PC-3 (cell line): ENCODE measurements around the gene LIME1. TPM values are rescaled to one million over a fixed set of nuclear protein-coding genes. Genes with fewer than 3 reads are reported as not detected.
A peak's percentile ranks its signal among the peaks of the same experiment; 100 is the strongest.

ENCODE experiments used
- ATAC-seq: fragments of 200-7000 bp; cut with Tn5 transposase; 2 replicates; pipeline ENCODE4 v1.9.1; 2020; ENCODE audit warnings: mild to moderate bottlenecking, moderate library complexity
- BruUV-seq: library from RNA; stranded (reverse); fragments of 400-500 nt; replicated peaks from 2 replicates; lab custom pipeline; 2021; lab: Mats Ljungman, UMichigan
- CTCF ChIA-PET: fragments of 300-600 bp; sonication (Branson Sonifier 250); formaldehyde crosslinking; loops from one replicate; lab custom pipeline; 2022; ENCODE audit warnings: antibody characterized with exemption; lab: Charles Lee
- POLR2A ChIA-PET: fragments of 300-600 bp; sonication (Branson Sonifier 250); formaldehyde crosslinking; loops from one replicate; lab custom pipeline; 2022; ENCODE audit warnings: antibody characterized with exemption; ENCODE audit not compliant: unreplicated experiment; lab: Charles Lee
- DNase-seq: peaks from one replicate; pipeline ENCODE4 v3.0.0-alpha.2; 2015
- H2AFZ ChIP-seq: fragments of 300-600 bp; sonication (generic); 2 replicates; pipeline ENCODE4 v1.6.0; 2016; ENCODE audit warnings: antibody characterized with exemption, low read length
- H3F3A ChIP-seq: fragments of 300-600 bp; sonication (generic); one replicate; pipeline ENCODE4 v1.6.0; 2017; ENCODE audit warnings: antibody characterized with exemption, low read length, control low read depth, mild to moderate bottlenecking; ENCODE audit not compliant: unreplicated experiment
- H3K27ac ChIP-seq: fragments of 300-600 bp; sonication (generic); 2 replicates; pipeline ENCODE4 v1.5.1; 2016; ENCODE audit warnings: mild to moderate bottlenecking, low read length
- H3K27me3 ChIP-seq: fragments of 300-600 bp; sonication (generic); 2 replicates; pipeline ENCODE4 v1.6.1; 2016; ENCODE audit warnings: low read length, mixed read lengths
- H3K36me3 ChIP-seq: fragments of 300-600 bp; sonication (generic); 2 replicates; pipeline ENCODE4 v1.6.1; 2016; ENCODE audit warnings: low read depth, mixed run types, low read length, mixed read lengths
- H3K4me1 ChIP-seq: fragments of 300-600 bp; sonication (generic); 2 replicates; pipeline ENCODE4 v1.5.1; 2016; ENCODE audit warnings: low read length; ENCODE audit not compliant: insufficient read depth
- H3K4me2 ChIP-seq: fragments of 300-600 bp; sonication (generic); 2 replicates; pipeline ENCODE4 v1.6.0; 2016; ENCODE audit warnings: low read length
- H3K4me3 ChIP-seq: fragments of 300-600 bp; sonication (generic); 2 replicates; pipeline ENCODE4 v1.5.1; 2016; ENCODE audit warnings: mild to moderate bottlenecking, low read length, mixed read lengths
- H3K79me2 ChIP-seq: fragments of 300-600 bp; sonication (generic); 2 replicates; pipeline ENCODE4 v1.6.1; 2017; ENCODE audit warnings: low read length, mixed read lengths
- H3K9ac ChIP-seq: fragments of 300-600 bp; sonication (generic); 2 replicates; pipeline ENCODE4 v1.6.0; 2016; ENCODE audit warnings: mild to moderate bottlenecking, low read length
- H3K9me2 ChIP-seq: fragments of 300-600 bp; sonication (generic); replicated peaks from 2 replicates; pipeline ENCODE4 v1.6.1; 2016; ENCODE audit warnings: mixed run types, low read length, mixed read lengths
- H3K9me3 ChIP-seq: fragments of 300-600 bp; sonication (generic); 2 replicates; pipeline ENCODE4 v1.6.1; 2016; ENCODE audit warnings: low read length, mixed read lengths
- H4K20me1 ChIP-seq: fragments of 300-600 bp; sonication (generic); 2 replicates; pipeline ENCODE4 v1.6.1; 2016; ENCODE audit warnings: low read length, mixed read lengths
- CTCF ChIP-seq: fragments of 300-600 bp; sonication (generic); conservative IDR thresholded peaks from 2 replicates; pipeline ENCODE4 v1.5.1; 2017; ENCODE audit warnings: antibody characterized with exemption, low read depth, mild to moderate bottlenecking, low read length
- EZH2 ChIP-seq: fragments of 300-600 bp; sonication (generic); IDR thresholded peaks from one replicate; pipeline ENCODE4 v1.6.1; 2017; ENCODE audit warnings: antibody characterized with exemption, mild to moderate bottlenecking, low read length; ENCODE audit not compliant: unreplicated experiment
- EZH2phosphoT487 ChIP-seq: fragments of 300-600 bp; sonication (generic); IDR thresholded peaks from 2 replicates; pipeline ENCODE4 v1.6.1; 2018; ENCODE audit warnings: mild to moderate bottlenecking, antibody characterized with exemption, low read length, borderline replicate concordance
- intact Hi-C: fragments of 100-400 bp; cut with micrococcal nuclease; formaldehyde crosslinking; loops from 2 replicates; pipeline ENCODE4 v1.9.0; 2023
- total RNA-seq: library from RNA; depleted of rRNA; stranded (reverse); fragments of >200 nt; gene quantifications from 2 replicates; pipeline ENCODE4 v1.2.3, GENCODE V29; 2014

Gene LIME1
- total RNA-seq, 1 experiment from 2014 or later = 17.3 TPM

- ChIA-PET POLR2A (interaction anchor here (0.6 to 0.9 kb wide), 4 partner anchors 27 to 203 kb away, joined by 3 to 10 read pairs (median 4); partner anchors contain the start of genes HELZ2 and PTK6), CTCF (interaction anchor here (0.6 to 1.5 kb wide), 4 partner anchors 33 to 53 kb away, joined by 3 to 5 read pairs (median 4); partner anchors contain the start of genes ARFRP1 and ZGPAT)
- DNase-seq (peak; percentile 84), ATAC-seq (peak; percentile 65)
- Histone ChIP-seq H3K4me1 (peaks cover 12% of the 10 kb centered on the region), H3K4me3 (peak overlapping the region; percentile 84), H3K27me3 (no peaks in the 10 kb centered on the region), H4K20me1 (no peaks in the 10 kb centered on the region), H3K9ac (peak overlapping the region; percentile 83), H3K9me3 (no peaks in the 10 kb centered on the region), H3K79me2 (peaks cover 13% of the 10 kb centered on the region), H3F3A (no peaks in the 10 kb centered on the region), H3K27ac (peak overlapping the region; percentile 64), H3K9me2 (no peaks in the 10 kb centered on the region), H3K4me2 (peak overlapping the region; percentile 88), H2AFZ (peak overlapping the region; percentile 79), H3K36me3 (peaks cover 22% of the 10 kb centered on the region)
- no TSS peak for BruUV-seq
- TF ChIP-seq EZH2 (no peak), EZH2phosphoT487 (0 out of 2 replicates have a peak, but pooled peaks have one; percentile 23)
- intact Hi-C loops = loop anchor here (2.0 kb wide), 1 partner anchor 34 kb away; the partner anchor contains the start of gene ARFRP1
Observed at GRCh38 chr20:63740627-63741353, 4.3 kb downstream of the LIME1 start.

GRCh38 chr20:63741354-63741675 lies 4.9 kb downstream of the LIME1 start:
- Histone ChIP-seq H3K36me3 (peaks cover 22% of the 10 kb centered on the region), H3F3A (no peaks in the 10 kb centered on the region), H3K79me2 (peaks cover 13% of the 10 kb centered on the region), H3K9ac (peak overlapping the region; percentile 83), H3K9me2 (no peaks in the 10 kb centered on the region), H3K4me1 (peaks cover 12% of the 10 kb centered on the region), H3K27me3 (no peaks in the 10 kb centered on the region), H3K27ac (peak overlapping the region; percentile 64), H2AFZ (peak overlapping the region; percentile 79), H3K9me3 (no peaks in the 10 kb centered on the region), H4K20me1 (no peaks in the 10 kb centered on the region), H3K4me3 (peak overlapping the region; percentile 84), H3K4me2 (peak overlapping the region; percentile 88)
- BruUV-seq = TSS peak; percentile 18
- POLR2A ChIA-PET = interaction anchor here (0.7 to 0.9 kb wide), 2 partner anchors 167 to 204 kb away, joined by 3 to 4 read pairs; partner anchors contain the start of genes HELZ2 and PTK6
- DNase-seq (no peak), ATAC-seq (no peak)
- intact Hi-C loops = loop anchor here (2.0 kb wide), 1 partner anchor 35 kb away; the partner anchor contains the start of gene ARFRP1
- CTCF ChIA-PET = interaction anchor here (0.6 to 1.5 kb wide), 4 partner anchors 34 to 52 kb away, joined by 3 to 5 read pairs (median 4); partner anchors contain the start of genes ARFRP1 and ZGPAT
- TF ChIP-seq EZH2 = no peak
- TF ChIP-seq CTCF = no peak
- TF ChIP-seq EZH2phosphoT487 = no peak

GRCh38 chr20:63741676-63742380 lies 5.4 kb downstream of the LIME1 start:
- ChIA-PET CTCF (interaction anchor here (0.6 to 1.5 kb wide), 3 partner anchors 34 to 44 kb away, joined by 3 to 5 read pairs (median 5); partner anchors contain the start of genes ARFRP1 and ZGPAT), POLR2A (interaction anchor here (0.6 to 0.9 kb wide), 2 partner anchors 204 to 298 kb away, joined by 3 read pairs; partner anchors contain the start of gene PTK6)
- H3K9me3 ChIP-seq = no peaks in the 10 kb centered on the region
- no TSS peak for BruUV-seq
- H3K4me3 ChIP-seq = peak overlapping the region; percentile 84
- no peaks in the 10 kb centered on the region for H3K27me3 ChIP-seq
- H3K79me2 ChIP-seq = peaks cover 13% of the 10 kb centered on the region
- H3K27ac ChIP-seq = peak overlapping the region; percentile 64
- no peak for ATAC-seq
- no peak for DNase-seq
- H3F3A ChIP-seq = no peaks in the 10 kb centered on the region
- TF ChIP-seq CTCF = no peak
- TF ChIP-seq EZH2 = no peak
- no peak for TF ChIP-seq EZH2phosphoT487
- H3K9me2 ChIP-seq = no peaks in the 10 kb centered on the region
- no peaks in the 10 kb centered on the region for H4K20me1 ChIP-seq
- H3K36me3 ChIP-seq = peaks cover 22% of the 10 kb centered on the region
- peaks cover 12% of the 10 kb centered on the region for H3K4me1 ChIP-seq
- peak overlapping the region; percentile 88 for H3K4me2 ChIP-seq
- peak overlapping the region; percentile 79 for H2AFZ ChIP-seq
- H3K9ac ChIP-seq = peak overlapping the region; percentile 83
- intact Hi-C loops = loop anchor here (2.0 kb wide), 1 partner anchor 35 kb away; the partner anchor contains the start of gene ARFRP1
